Osteocyte (in vitro differentiated cells): Measurements from ENCODE around the gene KCTD5. TPM values are rescaled to one million over a fixed set of nuclear protein-coding genes. Genes with fewer than 3 reads are reported as not detected.

ENCODE experiments used
- DNase-seq: peaks from one replicate; pipeline ENCODE4 v3.0.0; 2021; ENCODE audit warnings: mixed read lengths; ENCODE audit not compliant: unreplicated experiment; ENCODE audit errors: extremely low spot score
- H3K27ac Mint-ChIP-seq: one replicate; pipeline ENCODE4 v1.8.0; 2021; ENCODE audit warnings: mild to moderate bottlenecking, mixed read lengths; ENCODE audit not compliant: unreplicated experiment
- H3K27me3 Mint-ChIP-seq: one replicate; pipeline ENCODE4 v1.8.0; 2021; ENCODE audit warnings: mixed read lengths; ENCODE audit not compliant: unreplicated experiment
- H3K36me3 Mint-ChIP-seq: one replicate; pipeline ENCODE4 v1.8.0; 2021; ENCODE audit warnings: mixed read lengths; ENCODE audit not compliant: unreplicated experiment
- H3K4me1 Mint-ChIP-seq: one replicate; pipeline ENCODE4 v1.8.0; 2021; ENCODE audit warnings: mixed read lengths; ENCODE audit not compliant: unreplicated experiment
- H3K4me3 Mint-ChIP-seq: one replicate; pipeline ENCODE4 v1.8.0; 2021; ENCODE audit warnings: mild to moderate bottlenecking, moderate library complexity, mixed read lengths; ENCODE audit not compliant: unreplicated experiment
- H3K9me3 Mint-ChIP-seq: one replicate; pipeline ENCODE4 v1.8.0; 2021; ENCODE audit warnings: mixed read lengths; ENCODE audit not compliant: unreplicated experiment
- total RNA-seq: library from RNA; stranded (reverse); gene quantifications from 2 replicates; pipeline ENCODE4 v1.2.1, GENCODE V29; 2021
- TF ChIP-seq, protein P1 (sequence below): fragments of 200-600 bp; sonication (generic); IDR thresholded peaks from 2 replicates; pipeline ENCODE4 v1.5.0; 2021; ENCODE audit warnings: antibody characterized with exemption, mild to moderate bottlenecking, moderate library complexity

KCTD5 gene
- total RNA-seq, 1 donor from 2014 or later = 28.0 TPM

- Mint-ChIP-seq H3K9me3 (no peaks in the 10 kb centered on the region), H3K4me1 (no peaks in the 10 kb centered on the region), H3K27ac (no peak overlapping the region), H3K27me3 (no peaks in the 10 kb centered on the region), H3K36me3 (peaks cover 9% of the 10 kb centered on the region), H3K4me3 (no peak overlapping the region)
- TF ChIP-seq, protein P1, sequence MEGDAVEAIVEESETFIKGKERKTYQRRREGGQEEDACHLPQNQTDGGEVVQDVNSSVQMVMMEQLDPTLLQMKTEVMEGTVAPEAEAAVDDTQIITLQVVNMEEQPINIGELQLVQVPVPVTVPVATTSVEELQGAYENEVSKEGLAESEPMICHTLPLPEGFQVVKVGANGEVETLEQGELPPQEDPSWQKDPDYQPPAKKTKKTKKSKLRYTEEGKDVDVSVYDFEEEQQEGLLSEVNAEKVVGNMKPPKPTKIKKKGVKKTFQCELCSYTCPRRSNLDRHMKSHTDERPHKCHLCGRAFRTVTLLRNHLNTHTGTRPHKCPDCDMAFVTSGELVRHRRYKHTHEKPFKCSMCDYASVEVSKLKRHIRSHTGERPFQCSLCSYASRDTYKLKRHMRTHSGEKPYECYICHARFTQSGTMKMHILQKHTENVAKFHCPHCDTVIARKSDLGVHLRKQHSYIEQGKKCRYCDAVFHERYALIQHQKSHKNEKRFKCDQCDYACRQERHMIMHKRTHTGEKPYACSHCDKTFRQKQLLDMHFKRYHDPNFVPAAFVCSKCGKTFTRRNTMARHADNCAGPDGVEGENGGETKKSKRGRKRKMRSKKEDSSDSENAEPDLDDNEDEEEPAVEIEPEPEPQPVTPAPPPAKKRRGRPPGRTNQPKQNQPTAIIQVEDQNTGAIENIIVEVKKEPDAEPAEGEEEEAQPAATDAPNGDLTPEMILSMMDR = no peak
- no peak for DNase-seq
Observed at GRCh38 chr16:2701272-2701671, 18.9 kb downstream of the KCTD5 start.

GRCh38 chr16:2701713-2702437 lies 19.6 kb downstream of the KCTD5 start:
- no peak overlapping the region for H3K4me3 Mint-ChIP-seq
- no peak overlapping the region for H3K27ac Mint-ChIP-seq
- DNase-seq = no peak
- peaks cover 6% of the 10 kb centered on the region for H3K36me3 Mint-ChIP-seq
- H3K4me1 Mint-ChIP-seq = no peaks in the 10 kb centered on the region
- TF ChIP-seq, protein P1 = no peak
- no peaks in the 10 kb centered on the region for H3K9me3 Mint-ChIP-seq
- H3K27me3 Mint-ChIP-seq = no peaks in the 10 kb centered on the region

DNA sequence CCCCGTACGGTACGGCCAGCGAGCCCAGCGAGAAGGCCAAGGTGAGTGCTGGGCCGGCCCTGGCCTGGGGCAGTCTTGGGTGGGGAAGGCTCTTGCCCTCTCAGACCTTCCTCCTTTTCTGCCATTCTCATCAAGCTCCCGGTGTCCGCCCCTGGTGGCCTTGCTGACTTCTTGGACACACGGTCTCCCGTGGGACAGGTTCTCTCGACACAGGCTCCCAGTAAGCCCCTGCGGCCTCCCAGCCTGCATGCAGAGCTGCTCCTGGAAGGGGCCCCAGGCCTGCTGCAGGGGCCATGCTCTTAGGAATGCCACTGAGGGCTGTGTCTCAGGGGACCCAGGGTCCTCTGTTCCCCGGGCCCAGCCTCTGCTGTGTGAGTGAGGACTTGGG lies 20.1 kb downstream of the KCTD5 start:
- no peaks in the 10 kb centered on the region for H3K9me3 Mint-ChIP-seq
- peaks cover 2% of the 10 kb centered on the region for H3K36me3 Mint-ChIP-seq
- TF ChIP-seq, protein P1 = no peak
- no peak overlapping the region for H3K4me3 Mint-ChIP-seq
- H3K27me3 Mint-ChIP-seq = no peaks in the 10 kb centered on the region
- H3K27ac Mint-ChIP-seq = no peak overlapping the region
- no peaks in the 10 kb centered on the region for H3K4me1 Mint-ChIP-seq
- DNase-seq = no peak

- no peaks in the 10 kb centered on the region for H3K9me3 Mint-ChIP-seq
- H3K27me3 Mint-ChIP-seq = no peaks in the 10 kb centered on the region
- no peak overlapping the region for H3K4me3 Mint-ChIP-seq
- TF ChIP-seq, protein P1 = no peak
- no peak for DNase-seq
- no peak overlapping the region for H3K27ac Mint-ChIP-seq
- peaks cover 3% of the 10 kb centered on the region for H3K36me3 Mint-ChIP-seq
- H3K4me1 Mint-ChIP-seq = no peaks in the 10 kb centered on the region
Observed at GRCh38 chr16:2702871-2703745, 20.8 kb downstream of the KCTD5 start.
